Stimulated activated naive CD8-positive, alpha-beta T cell treated with anti-CD3 and anti-CD28 coated beads, Interleukin-15, Interleukin-2, amounts not matched to agents 100 U/mL and 50 U/mL, for 24 hours (primary cell): Measurements from ENCODE around the gene ERN2.
"Not testable (repeated sequence)": the region's sequence is repeated elsewhere in the genome, so short reads cannot be mapped to it uniquely, and the experiment has no call there.

Source experiments
- ATAC-seq: fragments of 150-1000 bp; cut with Tn5 transposase; one replicate; pipeline ENCODE4 v1.10.0; 2021
- DNase-seq: peaks from one replicate; pipeline ENCODE4 v3.0.0; 2021

ERN2 gene

GRCh38 chr16:23722613-23723240, 9.7 kb upstream of the ERN2 start:
- DNase-seq, ATAC-seq: not testable (repeated sequence)

DNA sequence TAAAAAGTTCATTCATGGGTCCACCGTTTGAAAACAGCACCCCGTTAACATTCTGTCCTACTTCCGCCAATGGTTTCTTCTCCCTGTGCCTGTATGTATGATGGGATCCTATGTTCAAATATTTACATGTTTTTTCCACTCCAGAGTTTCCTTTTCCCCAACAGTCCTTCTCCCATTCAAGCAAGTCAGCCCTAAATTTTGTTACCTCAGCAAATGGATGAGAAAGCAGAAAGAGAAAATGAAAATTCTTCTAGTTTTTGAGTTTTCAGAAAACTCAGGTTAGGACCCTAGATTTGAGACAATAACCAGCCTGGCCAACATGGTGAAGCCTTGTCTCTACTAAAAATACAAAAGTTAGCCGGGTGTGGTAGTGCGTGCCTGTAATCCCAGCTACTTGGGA, 3.5 kb upstream of the ERN2 start:
- ATAC-seq (no peak), DNase-seq (no peak)

- DNase-seq (no peak), ATAC-seq (no peak)
These were observed 1.2 kb downstream of the ERN2 start for GRCh38 chr16:23711785-23712184.

DNA sequence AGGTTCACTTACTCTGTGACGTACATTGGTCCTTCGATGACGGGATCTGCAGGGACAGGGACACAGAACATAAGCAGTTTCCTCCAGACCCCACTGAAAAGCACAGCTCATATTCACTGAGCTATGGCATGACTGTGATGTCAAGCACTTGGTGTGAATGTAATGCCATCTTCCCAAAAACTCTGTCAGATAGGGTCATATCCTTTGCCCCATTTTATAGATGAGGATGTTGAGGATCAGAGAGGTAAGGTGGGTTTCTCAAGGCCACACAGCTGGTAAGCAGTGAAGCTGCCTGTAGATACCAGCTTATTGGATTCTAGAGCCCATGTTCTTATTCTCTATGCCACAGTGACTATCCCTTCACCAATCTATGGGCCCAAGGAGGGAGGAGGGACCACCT, 2.5 kb downstream of the ERN2 start:
- DNase-seq (no peak), ATAC-seq (no peak)

- ATAC-seq (no peak), DNase-seq (no peak)
These were observed 3.0 kb downstream of the ERN2 start for GRCh38 chr16:23710008-23710407.

DNA sequence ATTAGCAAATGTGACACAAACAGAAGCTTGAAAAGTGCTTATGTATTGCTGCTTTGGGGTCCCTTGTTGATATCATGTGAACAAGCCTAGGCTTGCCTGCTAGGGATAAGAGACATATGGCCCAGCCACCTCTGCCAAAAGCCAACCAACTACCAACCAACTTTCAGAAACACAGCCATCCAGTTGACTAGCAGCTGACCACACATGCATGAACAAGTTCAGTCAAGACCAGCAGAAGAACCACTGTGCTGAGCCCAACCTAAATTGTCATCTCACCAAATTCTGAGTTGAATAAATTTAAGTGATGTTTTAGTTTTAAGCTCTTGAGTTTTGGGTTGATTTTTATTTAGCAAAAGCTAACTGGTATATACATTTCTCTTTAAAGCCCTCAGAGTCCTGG, 3.5 kb downstream of the ERN2 start:
- ATAC-seq = no peak
- no peak for DNase-seq

- ATAC-seq (no peak), DNase-seq (no peak)
These were observed 6.6 kb downstream of the ERN2 start for GRCh38 chr16:23706439-23706838.

- no peak for ATAC-seq
- DNase-seq = no peak
These were observed 7.5 kb downstream of the ERN2 start for GRCh38 chr16:23705517-23705902.

GRCh38 chr16:23704772-23705516, 8.1 kb downstream of the ERN2 start:
- no peak for DNase-seq

DNA sequence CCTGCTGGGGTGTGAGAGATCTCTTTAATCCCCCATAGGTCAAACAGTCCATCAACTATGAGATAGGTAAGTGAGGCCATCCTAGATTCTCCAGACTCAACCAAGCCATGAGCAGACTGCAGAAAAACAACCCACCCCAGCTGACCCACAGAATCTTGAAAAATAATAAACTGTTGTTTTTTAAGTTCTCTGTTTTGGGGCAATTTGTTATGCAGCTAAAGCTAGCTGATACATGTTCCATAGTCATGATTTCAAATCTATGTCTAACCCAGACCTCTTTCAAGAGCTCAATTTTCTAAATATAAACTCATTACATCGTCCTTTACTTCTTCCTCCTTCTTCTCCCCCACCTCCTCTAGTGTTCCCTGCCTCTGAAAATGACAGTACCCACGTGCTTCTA, 10.1 kb downstream of the ERN2 start:
- ATAC-seq = no peak
- DNase-seq = no peak

More at GRCh38 chr16:23704772-23705516, 8.1 kb downstream of the ERN2 start:
- ATAC-seq = no peak

DNA sequence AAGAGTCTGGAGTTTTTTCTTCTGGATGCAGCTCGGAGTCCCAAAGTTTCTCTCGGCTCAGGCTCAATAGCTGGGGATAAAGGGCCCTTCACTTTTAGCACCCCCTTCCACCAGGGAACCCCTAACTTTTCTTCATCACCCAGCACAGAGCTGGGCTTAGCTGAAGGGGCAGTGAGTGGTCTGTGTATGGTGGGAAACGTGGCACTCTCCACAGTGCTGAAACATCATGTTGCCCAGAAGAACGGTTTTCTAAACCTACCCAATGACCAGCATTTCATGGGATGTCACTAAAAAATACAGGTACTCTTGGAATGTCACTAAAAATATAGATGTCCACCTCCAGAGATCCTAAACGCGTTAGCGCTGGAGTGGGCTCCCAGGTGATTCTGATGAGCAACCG, 12.0 kb downstream of the ERN2 start:
- ATAC-seq = no peak
- DNase-seq = no peak

DNA sequence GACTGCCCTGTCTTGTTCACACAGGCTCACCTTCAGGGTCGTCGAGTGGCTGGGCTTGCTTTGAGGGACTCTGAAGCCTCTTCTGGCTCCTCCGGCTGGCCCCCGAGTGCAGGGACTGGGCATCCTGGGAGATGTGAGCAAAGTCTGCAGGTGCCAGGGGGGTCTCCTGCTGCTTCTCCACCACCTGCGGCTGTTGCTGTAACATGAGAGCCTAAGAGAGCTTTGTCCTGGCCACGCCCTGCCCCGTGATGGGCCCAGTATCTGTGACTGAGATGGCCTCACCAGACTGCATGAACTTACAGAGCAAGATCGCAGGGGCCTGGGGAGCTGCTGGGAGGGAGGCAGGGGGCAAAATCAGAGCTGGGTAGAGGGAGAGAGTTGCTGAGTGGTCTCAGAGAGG, 12.5 kb downstream of the ERN2 start:
- no peak for ATAC-seq

DNA sequence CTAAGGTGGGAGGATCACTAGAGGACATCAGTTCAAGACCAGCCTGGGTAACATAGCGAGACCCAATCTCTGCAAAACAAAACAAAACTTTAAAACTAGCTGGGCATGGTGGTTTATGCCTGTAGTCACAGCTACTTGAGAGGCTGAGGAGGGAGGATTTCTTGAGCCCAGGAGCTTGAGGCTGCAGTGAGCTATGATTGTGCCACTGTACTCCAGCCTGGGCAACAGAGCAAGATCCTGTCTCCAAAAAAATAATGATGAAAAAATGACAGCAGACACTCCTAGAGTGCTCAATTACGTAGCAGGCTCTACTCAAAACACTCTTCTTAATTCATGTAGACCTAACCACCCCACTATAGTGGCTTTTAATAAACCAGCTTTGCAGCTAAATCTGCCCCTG, 12.9 kb downstream of the ERN2 start:
- DNase-seq (no peak), ATAC-seq (no peak)

More for the DNA sequence above, 12.5 kb downstream of the ERN2 start:
- no peak for DNase-seq

- ATAC-seq (no peak), DNase-seq (no peak)
These were observed 13.9 kb downstream of the ERN2 start for GRCh38 chr16:23699100-23699499.

DNA sequence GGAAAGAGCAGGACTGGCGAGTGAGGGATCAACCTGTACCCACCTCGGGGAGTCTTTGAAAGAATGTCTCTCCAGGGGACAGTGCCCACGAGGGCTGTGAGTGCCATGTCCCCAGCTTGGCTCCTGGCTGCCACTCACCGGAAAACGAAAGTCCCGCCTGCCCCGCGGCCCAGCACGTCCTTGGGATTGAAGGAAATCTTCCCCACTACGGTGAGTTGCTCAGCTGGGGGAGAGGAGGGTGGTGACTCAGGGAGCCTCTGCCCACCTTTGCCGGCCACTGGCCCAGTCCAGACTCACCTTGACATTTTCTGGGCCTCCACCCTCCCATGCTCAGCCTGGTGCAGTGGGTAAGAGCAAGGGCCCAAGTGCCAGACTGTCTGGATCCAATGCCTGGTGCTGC, 17.3 kb downstream of the ERN2 start:
- DNase-seq (no peak), ATAC-seq (no peak)

DNA sequence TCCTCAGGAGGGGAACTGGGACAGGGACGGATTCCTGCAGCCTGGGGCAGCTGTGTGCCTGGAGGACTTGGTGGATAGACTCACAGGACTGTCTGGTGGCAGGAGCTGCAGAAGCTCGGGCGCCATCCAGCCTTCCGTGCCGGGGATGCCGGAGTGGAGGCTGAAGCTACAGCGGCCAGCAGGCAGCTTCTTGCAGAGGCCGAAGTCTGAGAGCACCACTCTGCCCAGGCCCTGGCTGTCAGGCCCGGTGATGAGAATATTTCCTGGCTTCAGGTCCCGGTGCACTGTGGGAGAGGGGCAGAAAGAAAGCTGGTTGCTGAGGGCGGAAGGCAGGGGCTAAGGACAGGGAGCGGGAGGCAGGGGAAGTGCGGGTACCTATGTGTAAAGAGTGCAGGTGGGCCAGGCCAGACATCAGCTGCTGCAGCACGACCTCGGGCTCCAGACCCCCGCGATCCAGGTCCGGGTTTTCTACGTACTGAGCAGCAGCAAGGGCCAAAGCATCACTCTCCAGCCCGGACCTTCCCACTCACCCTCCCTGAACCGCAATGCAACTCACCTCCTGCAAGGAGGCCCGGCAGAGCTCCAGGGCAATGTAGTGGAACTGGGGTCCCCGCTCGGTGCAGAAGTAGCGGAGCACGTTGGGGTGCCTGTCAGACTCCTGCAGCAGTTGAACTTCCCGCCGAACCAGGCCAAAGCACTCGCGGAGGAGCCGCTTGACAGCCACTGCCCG, 18.2 kb downstream of the ERN2 start:
- DNase-seq = no peak
- ATAC-seq = no peak

DNA sequence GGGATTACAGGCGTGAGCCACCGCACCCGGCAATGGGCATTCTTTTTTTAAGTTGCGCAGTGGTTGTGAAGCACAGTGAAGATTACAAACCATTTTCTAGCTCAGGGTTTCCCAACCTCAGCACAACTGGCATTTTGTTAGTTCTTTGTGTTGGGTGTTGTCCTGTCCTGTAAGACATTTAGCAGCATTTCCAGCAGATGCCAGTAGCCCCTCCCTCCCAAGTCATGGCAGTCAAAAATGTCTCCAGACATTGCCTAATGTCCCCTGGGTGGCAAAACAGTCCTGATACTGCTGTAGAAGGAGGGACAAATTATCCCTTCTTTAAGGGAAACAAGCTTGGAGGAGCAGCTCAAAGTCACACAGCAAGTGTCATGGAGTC, 18.8 kb downstream of the ERN2 start:
- ATAC-seq = no peak
- no peak for DNase-seq

- ATAC-seq (no peak), DNase-seq (no peak)
These were observed 20.7 kb downstream of the ERN2 start for GRCh38 chr16:23692190-23692837.

GRCh38 chr16:23691483-23692189, 21.4 kb downstream of the ERN2 start:
- DNase-seq (no peak), ATAC-seq (no peak)

GRCh38 chr16:23690771-23691482, 22.1 kb downstream of the ERN2 start:
- DNase-seq (no peak), ATAC-seq (no peak)

DNA sequence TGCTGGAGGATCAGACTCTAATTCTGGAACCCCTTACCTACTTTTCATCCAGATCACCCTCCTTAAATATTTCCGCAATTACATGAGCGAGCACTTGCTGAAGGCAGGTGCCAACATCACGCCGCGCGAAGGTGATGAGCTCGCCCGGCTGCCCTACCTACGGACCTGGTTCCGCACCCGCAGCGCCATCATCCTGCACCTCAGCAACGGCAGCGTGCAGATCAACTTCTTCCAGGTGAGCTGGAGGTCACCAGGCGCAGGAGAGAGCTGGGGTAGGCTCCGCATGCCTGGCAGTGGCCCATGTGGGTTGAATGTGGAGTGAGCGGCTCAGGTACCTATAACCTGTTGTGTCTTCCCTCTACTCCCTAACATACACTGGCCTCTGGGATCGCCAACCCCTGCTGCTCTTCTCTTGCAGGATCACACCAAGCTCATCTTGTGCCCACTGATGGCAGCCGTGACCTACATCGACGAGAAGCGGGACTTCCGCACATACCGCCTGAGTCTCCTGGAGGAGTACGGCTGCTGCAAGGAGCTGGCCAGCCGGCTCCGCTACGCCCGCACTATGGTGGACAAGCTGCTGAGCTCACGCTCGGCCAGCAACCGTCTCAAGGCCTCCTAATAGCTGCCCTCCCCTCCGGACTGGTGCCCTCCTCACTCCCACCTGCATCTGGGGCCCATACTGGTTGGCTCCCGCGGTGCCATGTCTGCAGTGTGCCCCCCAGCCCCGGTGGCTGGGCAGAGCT, 23.4 kb downstream of the ERN2 start:
- DNase-seq (no peak), ATAC-seq (no peak)
